H1 (cell line): ENCODE data around the gene ARMC10. TPM values are rescaled to one million over a fixed set of nuclear protein-coding genes. Genes with fewer than 3 reads are reported as not detected.

Experiments
- CTCF ChIA-PET: fragments of 300-600 bp; sonication (Branson Sonifier 250); formaldehyde crosslinking; loops from one replicate; lab custom pipeline; 2021; ENCODE audit not compliant: partially characterized antibody; lab: Charles Lee
- POLR2A ChIA-PET: fragments of 300-600 bp; sonication (Branson Sonifier 250); formaldehyde crosslinking; loops from one replicate; lab custom pipeline; 2021; ENCODE audit warnings: inconsistent platforms; ENCODE audit not compliant: partially characterized antibody; lab: Charles Lee
- DNase-seq, 2 experiments: peaks; one replicate each; pipeline versions ENCODE4 v3.0.0 to v3.0.0-alpha.2; 2010 to 2022; ENCODE audit warnings: low spot score in 2 of 2, low read depth in 1 of 2, mixed read lengths in 1 of 2
- FAIRE-seq: peaks from 2 replicates; lab custom pipeline; 2011; peaks lifted over from hg19 to GRCh38; lab: Jason Lieb, UNC
- H2AFZ ChIP-seq: 2 replicates; pipeline ENCODE4 v1.8.1; 2012; ENCODE audit warnings: low read length, inconsistent platforms
- H2AK5ac ChIP-seq: 2 replicates; pipeline ENCODE4 v1.6.1; 2013; ENCODE audit warnings: low read depth, low read length
- H2BK120ac ChIP-seq: replicated peaks from 2 replicates; pipeline ENCODE3; 2013; ENCODE audit warnings: low read depth, low read length, inconsistent platforms
- H2BK12ac ChIP-seq: 2 replicates; pipeline ENCODE4 v1.6.1; 2013; ENCODE audit warnings: low read depth, low read length
- H2BK15ac ChIP-seq: 2 replicates; pipeline ENCODE4 v1.6.1; 2013; ENCODE audit warnings: low read length
- H2BK20ac ChIP-seq: 2 replicates; pipeline ENCODE4 v1.6.1; 2013; ENCODE audit warnings: low read length
- H2BK5ac ChIP-seq: 2 replicates; pipeline ENCODE4 v1.6.1; 2013; ENCODE audit warnings: low read depth, low read length
- H3K14ac ChIP-seq: 2 replicates; pipeline ENCODE4 v1.6.1; 2013; ENCODE audit warnings: inconsistent platforms; ENCODE audit not compliant: insufficient read length
- H3K18ac ChIP-seq: 2 replicates; pipeline ENCODE4 v1.6.1; 2013; ENCODE audit warnings: low read length; ENCODE audit errors: extremely low read depth
- H3K23ac ChIP-seq: 2 replicates; pipeline ENCODE4 v1.6.1; 2013; ENCODE audit warnings: inconsistent platforms; ENCODE audit not compliant: insufficient read length
- H3K23me2 ChIP-seq: 2 replicates; pipeline ENCODE4 v1.6.1; 2013; ENCODE audit warnings: low read depth, low read length
- H3K27ac ChIP-seq: 2 replicates; pipeline ENCODE4 v1.6.1; 2011; ENCODE audit warnings: low read depth, low read length, inconsistent platforms
- H3K27me3 ChIP-seq, 4 experiments: replicated peaks in 1 of 4; 1 replicate in 1 of 4; 2 replicates in 3 of 4; pipeline versions ENCODE4 v1.6.1 to v1.8.1; 2011 to 2013; ENCODE audit warnings: low read length in 3 of 4, mild to moderate bottlenecking in 3 of 4, inconsistent platforms in 2 of 4, mixed read lengths in 2 of 4, moderate library complexity in 1 of 4; ENCODE audit not compliant: control insufficient read depth in 3 of 4, insufficient read depth in 3 of 4; ENCODE audit errors: extremely low read depth in 1 of 4
- H3K36me3 ChIP-seq, 4 experiments: 2 replicates each; pipeline versions ENCODE4 v1.6.1 to v1.8.1; 2011 to 2013; ENCODE audit warnings: mild to moderate bottlenecking in 4 of 4, low read length in 3 of 4, moderate library complexity in 2 of 4, control low read depth in 1 of 4, inconsistent platforms in 1 of 4; ENCODE audit not compliant: insufficient read depth in 4 of 4, control insufficient read depth in 2 of 4
- H3K4ac ChIP-seq: replicated peaks from 2 replicates; pipeline ENCODE3; 2013; ENCODE audit warnings: low read length, low read depth, mixed read lengths, inconsistent platforms; ENCODE audit not compliant: insufficient read length
- H3K4me1 ChIP-seq, 4 experiments: replicated peaks in 1 of 4; 1 replicate in 1 of 4; 2 replicates in 3 of 4; pipeline versions ENCODE4 v1.6.1 to v1.8.1; 2011 to 2013; ENCODE audit warnings: low read length in 3 of 4, inconsistent platforms in 2 of 4, mixed read lengths in 1 of 4; ENCODE audit not compliant: insufficient read depth in 4 of 4, control insufficient read depth in 3 of 4
- H3K4me2 ChIP-seq, 2 experiments: 2 replicates each; pipeline versions ENCODE4 v1.6.1 to v1.8.1; 2011 to 2013; ENCODE audit warnings: low read depth in 2 of 2, low read length in 2 of 2, control low read depth in 1 of 2, inconsistent platforms in 1 of 2, mild to moderate bottlenecking in 1 of 2; ENCODE audit not compliant: insufficient read depth in 1 of 2
- H3K4me3 ChIP-seq, 4 experiments: fragments of 200-600, 300-600 bp in 1 of 4; sonication (generic), shearing (Covaris generic), sonication (Bioruptor Twin) in 1 of 4; 2 replicates each; pipeline versions ENCODE4 v1.5.1 to v1.8.1; 2011 to 2016; ENCODE audit warnings: low read length in 4 of 4, low read depth in 3 of 4, control low read depth in 2 of 4, inconsistent platforms in 2 of 4, mild to moderate bottlenecking in 2 of 4, mixed read lengths in 1 of 4, moderate library complexity in 1 of 4; ENCODE audit not compliant: insufficient read depth in 2 of 4; ENCODE audit errors: extremely low read depth in 1 of 4
- H3K56ac ChIP-seq: replicated peaks from 2 replicates; pipeline ENCODE3; 2013; ENCODE audit warnings: low read depth, mild to moderate bottlenecking, mixed read lengths, low read length, inconsistent platforms; ENCODE audit not compliant: insufficient read length
- H3K79me1 ChIP-seq: 2 replicates; pipeline ENCODE4 v1.6.1; 2013; ENCODE audit warnings: low read depth, low read length, control low read depth
- H3K79me2 ChIP-seq, 2 experiments: 2 replicates each; pipeline versions ENCODE4 v1.6.1 to v1.8.1; 2012 to 2013; ENCODE audit warnings: low read length in 2 of 2, mild to moderate bottlenecking in 2 of 2, inconsistent platforms in 1 of 2; ENCODE audit not compliant: insufficient read depth in 2 of 2, control insufficient read depth in 1 of 2
- H3K9ac ChIP-seq, 4 experiments: replicated peaks in 1 of 4; 1 replicate in 1 of 4; 2 replicates in 3 of 4; pipeline versions ENCODE4 v1.6.1 to v1.8.1; 2011 to 2013; ENCODE audit warnings: low read depth in 3 of 4, low read length in 3 of 4, control low read depth in 2 of 4, mild to moderate bottlenecking in 2 of 4, moderate library complexity in 2 of 4, inconsistent platforms in 1 of 4; ENCODE audit errors: extremely low read depth in 1 of 4
- H3K9me3 ChIP-seq, 2 experiments: 2 replicates each; pipeline versions ENCODE4 v1.6.1 to v1.8.1; 2012 to 2013; ENCODE audit warnings: mild to moderate bottlenecking in 2 of 2, moderate library complexity in 2 of 2, control low read depth in 1 of 2, inconsistent platforms in 1 of 2, low read depth in 1 of 2, low read length in 1 of 2, mixed read lengths in 1 of 2; ENCODE audit not compliant: insufficient read depth in 2 of 2
- H4K20me1 ChIP-seq, 2 experiments: replicated peaks in 1 of 2; 2 replicates each; pipeline versions ENCODE3 to v1.8.1; 2011 to 2013; ENCODE audit warnings: inconsistent platforms in 2 of 2, low read length in 2 of 2, mild to moderate bottlenecking in 1 of 2; ENCODE audit not compliant: insufficient read depth in 2 of 2, control insufficient read depth in 1 of 2
- H4K5ac ChIP-seq: 2 replicates; pipeline ENCODE4 v1.6.1; 2013; ENCODE audit warnings: low read length, low read depth, mixed read lengths, inconsistent platforms; ENCODE audit not compliant: insufficient read length
- H4K8ac ChIP-seq: 2 replicates; pipeline ENCODE4 v1.8.0; 2013; ENCODE audit warnings: mild to moderate bottlenecking, moderate library complexity, low read length, inconsistent platforms; ENCODE audit not compliant: insufficient read depth; ENCODE audit errors: extremely low read depth
- H4K91ac ChIP-seq: replicated peaks from 2 replicates; pipeline ENCODE3; 2013; ENCODE audit warnings: low read length, mixed read lengths, inconsistent platforms; ENCODE audit not compliant: insufficient read length
- BCL11A ChIP-seq, 2 experiments: IDR thresholded peaks; one replicate each; pipeline ENCODE4 v1.6.1; 2011; ENCODE audit warnings: low read depth in 2 of 2, low read length in 2 of 2, mild to moderate bottlenecking in 2 of 2
- CREB1 ChIP-seq: IDR thresholded peaks from 2 replicates; pipeline ENCODE4 v1.6.1; 2012; ENCODE audit warnings: inconsistent platforms
- KDM5A ChIP-seq: fragments of 200-600 bp; IDR thresholded peaks from 2 replicates; pipeline ENCODE4 v1.7.1; 2012; ENCODE audit warnings: mild to moderate bottlenecking, low read length, inconsistent platforms, mixed read lengths
- SAP30 ChIP-seq: fragments of 300-600 bp; sonication (generic); IDR thresholded peaks from 2 replicates; pipeline ENCODE4 v1.7.1; 2012; ENCODE audit warnings: low read length, moderate library complexity, mild to moderate bottlenecking, inconsistent platforms; ENCODE audit not compliant: insufficient read depth, insufficient replicate concordance
- SIX5 ChIP-seq: IDR thresholded peaks from 2 replicates; pipeline ENCODE4 v1.6.1; 2011; ENCODE audit warnings: mild to moderate bottlenecking, low read depth, low read length
- TAF1 ChIP-seq: IDR thresholded peaks from 2 replicates; pipeline ENCODE4 v1.6.1; 2011; ENCODE audit warnings: mild to moderate bottlenecking, low read depth, low read length
- WGBS, 2 experiments: shearing (Covaris generic) in 1 of 2; methylation state at CpG; one replicate each; pipeline versions ENCODE4 v1.1.6 to v1.1.7; 2013 to 2015; ENCODE audit warnings: low lambda C conversion rate in 2 of 2, mixed read lengths in 2 of 2, inconsistent platforms in 1 of 2, low coverage in 1 of 2, missing lambda C conversion rate in 1 of 2; ENCODE audit not compliant: insufficient replicate concordance in 2 of 2, insufficient coverage in 1 of 2, insufficient read length in 1 of 2; ENCODE audit errors: extremely low coverage in 1 of 2, missing lambda C conversion rate in 1 of 2; 5-methylcytosine and 5-hydroxymethylcytosine counted together
- polyA plus RNA-seq, 7 experiments: library from polyadenylated mRNA; depleted of rRNA in 3 of 7; stranded (reverse) in 5 of 7; unstranded in 2 of 7; fragments of >200 nt in 5 of 7; fragments of 200-250 nt in 2 of 7; gene quantifications; 1 replicate in 5 of 7; 2 replicates in 1 of 7; 4 replicates in 1 of 7; pipeline versions ENCODE4 v1.2.1 to v1.2.3, GENCODE V29; 2011 to 2013; ENCODE audit warnings: missing spikeins in 2 of 7, mixed read lengths in 2 of 7
- total RNA-seq: library from RNA; stranded (reverse); fragmentation: NEBNext Ultra II Directional; extraction: Animal tissue kit (Norgen Biotek cat#: 25700); gene quantifications from 2 replicates; pipeline ENCODE4 v1.2.1, GENCODE V29; 2021
- TF ChIP-seq, protein P1 (sequence below): IDR thresholded peaks from 2 replicates; pipeline ENCODE4 v1.6.1; 2012; ENCODE audit warnings: inconsistent platforms

Gene ARMC10
- total and polyA plus RNA-seq, 2 of the 8 experiments (the other 6 are each of a cell fraction or from before 2014, with no cell fraction given) = 16.4 to 44.3 TPM

- H3K27ac ChIP-seq = no peak overlapping the region
- 91% methylated on average over 2 of the region's 2 CpGs; no CpG with 5 or more reads in 1 of the 2 experiments for WGBS, 2 experiments
- no peak overlapping the region for H2BK120ac ChIP-seq
- peaks cover 2 to 14% of the 10 kb centered on the region in 2 experiments; a peak in 3 of 4 replicates for H3K9me3 ChIP-seq
- H3K79me1 ChIP-seq = no peaks in the 10 kb centered on the region
- no peaks in the 10 kb centered on the region for H4K20me1 ChIP-seq
- no peak overlapping the region for H4K91ac ChIP-seq
- H2BK15ac ChIP-seq = no peak overlapping the region
- H3K4me3 ChIP-seq = no peak overlapping the region
- peaks cover 10% of the 10 kb centered on the region for H3K23me2 ChIP-seq
- H3K14ac ChIP-seq = no peak overlapping the region
- H3K9ac ChIP-seq = no peak overlapping the region
- H3K79me2 ChIP-seq = peaks cover 0 to 4% of the 10 kb centered on the region in 2 experiments; a peak in 2 of 4 replicates
- H3K23ac ChIP-seq = no peak overlapping the region
- no peak overlapping the region for H3K4me2 ChIP-seq
- H3K56ac ChIP-seq = no peak overlapping the region
- CTCF ChIA-PET = interaction anchor here (1.1 to 4.0 kb wide), 2 partner anchors 9 to 105 kb away, joined by 3 to 25 read pairs; no protein-coding TSS in a partner anchor
- TF ChIP-seq BCL11A (IDR thresholded peaks at IDR 0.05; ENCODE audit: low read depth in 2 of 2, low read length in 2 of 2) = no peak
- no peak for TF ChIP-seq CREB1
- no peak for TF ChIP-seq KDM5A
- TF ChIP-seq, protein P1, sequence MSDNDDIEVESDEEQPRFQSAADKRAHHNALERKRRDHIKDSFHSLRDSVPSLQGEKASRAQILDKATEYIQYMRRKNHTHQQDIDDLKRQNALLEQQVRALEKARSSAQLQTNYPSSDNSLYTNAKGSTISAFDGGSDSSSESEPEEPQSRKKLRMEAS = no peak
- TF ChIP-seq TAF1 = no peak
- TF ChIP-seq SAP30 = no peak
- TF ChIP-seq SIX5 = no peak
- no peak overlapping the region for H2AFZ ChIP-seq
- no peak overlapping the region for H2BK5ac ChIP-seq
- no peak overlapping the region for H3K4ac ChIP-seq
- no peak for FAIRE-seq
- H3K27me3 ChIP-seq = no peaks in the 10 kb centered on the region
- H3K36me3 ChIP-seq = no peaks in the 10 kb centered on the region; a peak in 1 of 8 replicates
- H2BK12ac ChIP-seq = no peak overlapping the region
- H3K4me1 ChIP-seq = peaks cover 0 to 3% (median 0%) of the 10 kb centered on the region in 4 experiments; a peak in 1 of 7 replicates
- POLR2A ChIA-PET = no interaction called here
- H2AK5ac ChIP-seq = no peak overlapping the region
- DNase-seq = no peak
- H4K5ac ChIP-seq = no peak overlapping the region
- H4K8ac ChIP-seq = no peak overlapping the region
- no peak overlapping the region for H2BK20ac ChIP-seq
- H3K18ac ChIP-seq = no peak overlapping the region
Observed at GRCh38 chr7:103071000-103071399, 3.9 kb upstream of the ARMC10 start.
